ENCODE results near the gene PARD3B. TPM values are rescaled to one million over a fixed set of nuclear protein-coding genes. Genes with fewer than 3 reads are reported as not detected.

The PARD3B gene
- total RNA-seq, 1 donor from 2014 or later, result 28.0 TPM

GRCh38 chr2:205556357-205556756 is 1011.1 kb downstream of the PARD3B start:
- no peak for DNase-seq (ENCODE audit: low spot score)

GRCh38 chr2:205556841-205557539 is 1011.7 kb downstream of the PARD3B start:
- no peak for DNase-seq (ENCODE audit: low spot score)

GRCh38 chr2:205557873-205558272 is 1012.6 kb downstream of the PARD3B start:
- DNase-seq (ENCODE audit: low spot score), result no peak

GRCh38 chr2:205561441-205561840 is 1016.2 kb downstream of the PARD3B start:
- no peak for DNase-seq (ENCODE audit: low spot score)

- no peak for DNase-seq (ENCODE audit: low spot score)
Measured at GRCh38 chr2:205563646-205564045, 1018.4 kb downstream of the PARD3B start.

GRCh38 chr2:205564346-205565141 is 1019.3 kb downstream of the PARD3B start:
- no peak for DNase-seq (ENCODE audit: low spot score)

GRCh38 chr2:205565142-205565522 is 1019.9 kb downstream of the PARD3B start:
- DNase-seq (ENCODE audit: low spot score), result no peak

GRCh38 chr2:205566606-205567168 is 1021.4 kb downstream of the PARD3B start:
- no peak for DNase-seq (ENCODE audit: low spot score)

GRCh38 chr2:205568620-205569019 is 1023.3 kb downstream of the PARD3B start:
- DNase-seq (ENCODE audit: low spot score), result no peak

GRCh38 chr2:205570648-205571047 is 1025.4 kb downstream of the PARD3B start:
- DNase-seq (ENCODE audit: low spot score), result no peak

- no peak for DNase-seq (ENCODE audit: low spot score)
Measured at GRCh38 chr2:205571360-205571959, 1026.2 kb downstream of the PARD3B start.

GRCh38 chr2:205574001-205574400 is 1028.7 kb downstream of the PARD3B start:
- no peak for DNase-seq (ENCODE audit: low spot score)

- DNase-seq (ENCODE audit: low spot score), result no peak
Measured at GRCh38 chr2:205579335-205579734, 1034.1 kb downstream of the PARD3B start.

GRCh38 chr2:205580212-205580987 is 1035.1 kb downstream of the PARD3B start:
- no peak for DNase-seq (ENCODE audit: low spot score)

- no peak for DNase-seq (ENCODE audit: low spot score)
Measured at GRCh38 chr2:205582366-205582765, 1037.1 kb downstream of the PARD3B start.

- no peak for DNase-seq (ENCODE audit: low spot score)
Measured at GRCh38 chr2:205585449-205586383, 1040.4 kb downstream of the PARD3B start.

- DNase-seq (ENCODE audit: low spot score), result no peak
Measured at GRCh38 chr2:205586626-205587025, 1041.4 kb downstream of the PARD3B start.

- DNase-seq (ENCODE audit: low spot score), result no peak
Measured at GRCh38 chr2:205589479-205589878, 1044.2 kb downstream of the PARD3B start.

GRCh38 chr2:205590759-205591158 is 1045.5 kb downstream of the PARD3B start:
- no peak for DNase-seq (ENCODE audit: low spot score)

GRCh38 chr2:205593891-205594290 is 1048.6 kb downstream of the PARD3B start:
- DNase-seq (ENCODE audit: low spot score), result no peak

- DNase-seq (ENCODE audit: low spot score), result no peak
Measured at GRCh38 chr2:205596581-205596980, 1051.3 kb downstream of the PARD3B start.

All from mucosa of gallbladder (tissue), 1 donor.